K562 (cell line): ENCODE results near the gene BICDL1. TPM values are rescaled to one million over a fixed set of nuclear protein-coding genes. Genes with fewer than 3 reads are reported as not detected.

ENCODE experiments used
- ATF7 ChIP-seq: fragments of 450-650 bp; IDR thresholded peaks from 2 replicates; pipeline ENCODE4 v1.7.1; 2014; ENCODE audit warnings: mild to moderate bottlenecking, moderate library complexity
- CSDE1 ChIP-seq, 2 experiments: fragments of 450-650 bp; IDR thresholded peaks; 2 replicates each; pipeline ENCODE4 v1.6.1; 2016; ENCODE audit warnings: mild to moderate bottlenecking in 1 of 2
- DIDO1 ChIP-seq: fragments of 450-650 bp; IDR thresholded peaks from 2 replicates; pipeline ENCODE4 v1.6.1; 2016; ENCODE audit warnings: low read depth, missing biosample characterization, missing genetic modification characterization
- E4F1 ChIP-seq: fragments of 250-450 bp; sonication (Bioruptor Pico); IDR thresholded peaks from 2 replicates; pipeline ENCODE4 v1.5.0; 2021; ENCODE audit warnings: mild to moderate bottlenecking, borderline replicate concordance
- ERF ChIP-seq: fragments of 450-650 bp; formaldehyde crosslinking; IDR thresholded peaks from 2 replicates; pipeline ENCODE4 v1.4.0; 2020; ENCODE audit warnings: mild to moderate bottlenecking, mixed read lengths
- FOXK1 ChIP-seq: sonication (generic); formaldehyde crosslinking; IDR thresholded peaks from 2 replicates; pipeline ENCODE4 v1.8.0; 2022; ENCODE audit warnings: missing genetic modification reagents, mild to moderate bottlenecking, borderline replicate concordance
- HMGN3 ChIP-seq: IDR thresholded peaks from 2 replicates; pipeline ENCODE4 v1.6.1; 2011; ENCODE audit warnings: borderline replicate concordance, low read depth, mild to moderate bottlenecking, mixed read lengths, low read length; ENCODE audit not compliant: insufficient read length; ENCODE audit errors: extremely low read depth
- MEF2A ChIP-seq: IDR thresholded peaks from 2 replicates; pipeline ENCODE4 v1.6.1; 2011; ENCODE audit warnings: low read depth, mild to moderate bottlenecking, low read length, moderate library complexity; ENCODE audit not compliant: control insufficient read depth
- MLLT1 ChIP-seq, 2 experiments: fragments of 450-650 bp; IDR thresholded peaks; 2 replicates each; pipeline ENCODE4 v1.6.1; 2016
- PCBP1 ChIP-seq: fragments of 200-400 bp; formaldehyde crosslinking; IDR thresholded peaks from 2 replicates; pipeline ENCODE4 v1.6.1; 2018; ENCODE audit warnings: mild to moderate bottlenecking, low read depth, low read length; ENCODE audit not compliant: poor library complexity, severe bottlenecking
- SAFB2 ChIP-seq: fragments of 200-400 bp; formaldehyde crosslinking; IDR thresholded peaks from 2 replicates; pipeline ENCODE4 v1.6.1; 2018; ENCODE audit warnings: borderline replicate concordance, low read length, low read depth, moderate library complexity; ENCODE audit not compliant: severe bottlenecking
- SETDB1 ChIP-seq: IDR thresholded peaks from one replicate; pipeline ENCODE4 v1.6.1; 2012; ENCODE audit warnings: low read length, control low read depth, inconsistent platforms
- STAT6 ChIP-seq: sonication (generic); formaldehyde crosslinking; IDR thresholded peaks from 2 replicates; pipeline ENCODE4 v1.8.1; 2023; ENCODE audit warnings: mild to moderate bottlenecking, missing genetic modification reagents
- TAF1 ChIP-seq: IDR thresholded peaks from 2 replicates; pipeline ENCODE4 v1.6.1; 2011; ENCODE audit warnings: mild to moderate bottlenecking, low read length, moderate library complexity; ENCODE audit not compliant: insufficient read depth, control insufficient read depth, severe bottlenecking; ENCODE audit errors: extremely low read depth
- YBX1 ChIP-seq: fragments of 450-650 bp; IDR thresholded peaks from 2 replicates; pipeline ENCODE4 v1.7.1; 2016; ENCODE audit warnings: mild to moderate bottlenecking
- ZNF124 ChIP-seq: sonication (generic); formaldehyde crosslinking; IDR thresholded peaks from 2 replicates; pipeline ENCODE4 v1.8.1; 2022; ENCODE audit warnings: missing genetic modification reagents
- ZNF395 ChIP-seq: fragments of 200-800 bp; sonication (Bioruptor generic); IDR thresholded peaks from 2 replicates; pipeline ENCODE4 v1.6.1; 2017; ENCODE audit warnings: missing genetic modification characterization, missing compliant biosample characterization
- ZNF589 ChIP-seq: fragments of 200-800 bp; sonication (Bioruptor generic); IDR thresholded peaks from 2 replicates; pipeline ENCODE4 v1.6.1; 2016; ENCODE audit warnings: low read depth, missing genetic modification characterization, missing compliant biosample characterization
- ZNF644 ChIP-seq: fragments of 200-800 bp; sonication (Bioruptor generic); IDR thresholded peaks from 2 replicates; pipeline ENCODE4 v1.6.1; 2016; ENCODE audit warnings: low read depth, missing genetic modification characterization, missing compliant biosample characterization
- polyA plus RNA-seq, 8 experiments: library from polyadenylated mRNA; depleted of rRNA in 4 of 8; stranded (reverse) in 5 of 8; unstranded in 3 of 8; fragments of >200 nt; fragmentation: Nextera tagmentation in 2 of 8; fragmentation: Illumina TruSeq in 1 of 8; extraction: Ambion mirVana in 2 of 8; extraction: Trizol in 1 of 8; gene quantifications; 2 replicates each; pipeline versions ENCODE4 v1.2.1 to v1.2.3, GENCODE V29; 2011 to 2014; ENCODE audit warnings: inconsistent platforms in 1 of 8, missing spikeins in 1 of 8
- total RNA-seq, 7 experiments: library from RNA; depleted of rRNA in 6 of 7; stranded (reverse); fragments of >200 nt in 6 of 7; fragmentation: Illumina TruSeq in 2 of 7; extraction: Trizol in 2 of 7; gene quantifications; 2 replicates each; pipeline versions ENCODE4 v1.2.1 to v1.2.3, GENCODE V29; 2011 to 2021; ENCODE audit warnings: low replicate concordance in 1 of 7

The BICDL1 gene
- total and polyA plus RNA-seq, 9 of the 15 experiments (the other 6 are each of a cell fraction or from before 2014, with no cell fraction given): 0.06 to 2.0 (median 0.58) TPM

GRCh38 chr12:120115692-120116440, 126.8 kb downstream of the BICDL1 start (continued):
- TF ChIP-seq E4F1: no peak
- TF ChIP-seq SAFB2: no peak
- TF ChIP-seq ERF (CRISPR knock-in tag): no peak
- TF ChIP-seq TAF1: no peak
- TF ChIP-seq ATF7: no peak
- no peak for TF ChIP-seq ZNF644 (tag)
- no peak for TF ChIP-seq ZNF589 (CRISPR knock-in tag)
- TF ChIP-seq MLLT1 (IDR thresholded peaks at IDR 0.05): no peak
- no peak for TF ChIP-seq ZNF124 (CRISPR knock-in tag)
- TF ChIP-seq CSDE1 (IDR thresholded peaks at IDR 0.05): no peak
- no peak for TF ChIP-seq DIDO1 (tag)
- TF ChIP-seq PCBP1: no peak
- TF ChIP-seq ZNF395 (CRISPR knock-in tag): no peak
- TF ChIP-seq SETDB1: no peak
- no peak for TF ChIP-seq STAT6 (CRISPR knock-in tag)
- no peak for TF ChIP-seq YBX1
- no peak for TF ChIP-seq MEF2A
- no peak for TF ChIP-seq FOXK1 (CRISPR knock-in tag)
- no peak for TF ChIP-seq HMGN3
